Natural killer cell (primary cell): Measurements from ENCODE around the gene CHAD. TPM values are rescaled to one million over a fixed set of nuclear protein-coding genes. Genes with fewer than 3 reads are reported as not detected.

Experiments used
- ATAC-seq, 3 donors: fragments of 150-1000 bp in 2 of 3; fragments of 200-7000 bp in 1 of 3; cut with Tn5 transposase; 1 replicate in 1 of 3; 2 replicates in 2 of 3; pipeline ENCODE4 v1.10.0; 2021; ENCODE audit warnings: mild to moderate bottlenecking in 2 of 3, moderate library complexity in 2 of 3
- DNase-seq, 2 donors: peaks; one replicate each; pipeline versions ENCODE4 v3.0.0 to v3.0.0-alpha.2; 2013 to 2021; ENCODE audit warnings: mixed read lengths in 1 of 2
- H3K27ac ChIP-seq: one replicate; pipeline ENCODE4 v1.5.1; 2013; ENCODE audit warnings: mild to moderate bottlenecking, low read length
- H3K27me3 ChIP-seq: one replicate; pipeline ENCODE4 v1.6.1; 2013; ENCODE audit warnings: low read length; ENCODE audit not compliant: control insufficient read depth, insufficient read depth
- H3K36me3 ChIP-seq: one replicate; pipeline ENCODE4 v1.6.1; 2013; ENCODE audit warnings: low read length; ENCODE audit not compliant: control insufficient read depth, insufficient read depth
- H3K4me1 ChIP-seq: one replicate; pipeline ENCODE4 v1.6.1; 2013; ENCODE audit warnings: low read length; ENCODE audit not compliant: control insufficient read depth, insufficient read depth
- H3K4me3 ChIP-seq: one replicate; pipeline ENCODE4 v1.5.1; 2013; ENCODE audit warnings: low read length
- H3K9me3 ChIP-seq: one replicate; pipeline ENCODE4 v1.6.1; 2013; ENCODE audit warnings: low read length; ENCODE audit not compliant: control insufficient read depth, insufficient read depth
- H3K27ac Mint-ChIP-seq, 2 donors: one replicate each; pipeline ENCODE4 v1.8.0; 2022; ENCODE audit warnings: mild to moderate bottlenecking in 2 of 2, mixed read lengths in 2 of 2, moderate library complexity in 1 of 2
- H3K27me3 Mint-ChIP-seq, 2 donors: one replicate each; pipeline ENCODE4 v1.8.0; 2022; ENCODE audit warnings: low read depth in 2 of 2, mixed read lengths in 2 of 2
- H3K36me3 Mint-ChIP-seq: one replicate; pipeline ENCODE4 v1.8.0; 2022; ENCODE audit warnings: mixed read lengths
- H3K4me1 Mint-ChIP-seq, 2 donors: one replicate each; pipeline ENCODE4 v1.8.0; 2022; ENCODE audit warnings: mixed read lengths in 2 of 2
- H3K4me3 Mint-ChIP-seq: one replicate; pipeline ENCODE4 v1.8.0; 2022; ENCODE audit warnings: mild to moderate bottlenecking, moderate library complexity, mixed read lengths
- H3K9me3 Mint-ChIP-seq, 2 donors: one replicate each; pipeline ENCODE4 v1.8.0; 2022; ENCODE audit warnings: mixed read lengths in 2 of 2
- CTCF ChIP-seq: fragments of 200-600 bp; IDR thresholded peaks from one replicate; pipeline ENCODE4 v1.8.0; 2022; ENCODE audit warnings: antibody characterized with exemption
- WGBS: methylation state at CpG from one replicate; pipeline ENCODE4 v1.1.7; 2013; ENCODE audit warnings: missing lambda C conversion rate; ENCODE audit not compliant: insufficient coverage; 5-methylcytosine and 5-hydroxymethylcytosine counted together
- intact Hi-C: fragments of 100-400 bp; cut with micrococcal nuclease; formaldehyde crosslinking; loops from one replicate; pipeline ENCODE4 v1.14.2; 2022
- total RNA-seq, 4 donors: library from RNA; stranded (reverse); fragments of 120-200 nt in 1 of 4; gene quantifications; one replicate each; pipeline versions ENCODE4 v1.2.3 to v1.2.4, GENCODE V29; 2013 to 2022

The CHAD gene
- total RNA-seq, 3 donors from 2014 or later (not counting 1 experiment from before 2014, with no cell fraction given): 0.60 TPM; not detected in 2

DNA sequence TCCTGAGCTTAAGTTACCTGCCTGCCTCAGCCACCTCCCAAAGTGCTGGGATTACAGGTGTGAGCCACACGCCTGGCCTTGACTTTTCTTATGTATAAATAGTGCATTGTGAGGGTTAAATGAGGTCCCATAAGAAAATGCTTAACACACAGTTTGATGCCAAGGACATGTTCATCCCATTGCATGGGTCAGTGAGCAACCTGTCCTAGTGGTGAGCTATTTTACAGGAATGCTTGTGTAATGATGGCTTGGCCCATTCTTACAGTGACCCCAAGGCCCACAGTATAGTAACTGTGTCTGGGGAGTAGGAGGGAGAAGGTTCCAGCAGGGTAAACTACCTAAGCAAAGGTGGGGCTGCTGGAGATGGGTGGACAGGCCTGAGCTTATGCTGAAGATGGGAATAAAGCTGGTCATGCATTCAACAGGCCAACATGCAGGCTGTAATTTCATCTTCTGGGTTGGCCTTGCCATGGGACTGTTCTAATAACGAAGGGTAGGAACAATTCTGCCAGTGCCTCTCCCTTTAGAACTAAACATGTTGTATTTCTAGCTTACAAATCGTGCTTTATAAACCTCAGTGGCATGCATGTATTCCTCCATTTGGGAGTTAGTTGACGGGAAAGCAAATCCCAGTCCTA, 36.4 kb downstream of the CHAD start:
- no peak overlapping the region for H3K27ac Mint-ChIP-seq
- 65% methylated on average over 4 of the region's 4 CpGs for WGBS
- H3K4me3 Mint-ChIP-seq: no peak overlapping the region
- no peaks in the 10 kb centered on the region for H3K27me3 Mint-ChIP-seq
- peaks cover 11% of the 10 kb centered on the region for H3K4me1 ChIP-seq
- intact Hi-C loops: no loop called here
- H3K36me3 ChIP-seq: no peaks in the 10 kb centered on the region
- H3K9me3 ChIP-seq: no peaks in the 10 kb centered on the region
- TF ChIP-seq CTCF: no peak
- DNase-seq (no peak), ATAC-seq (no peak)
- H3K27me3 ChIP-seq: no peaks in the 10 kb centered on the region
- H3K27ac ChIP-seq: no peak overlapping the region
- H3K36me3 Mint-ChIP-seq: no peaks in the 10 kb centered on the region
- H3K4me1 Mint-ChIP-seq: peaks cover 0 to 3% of the 10 kb centered on the region in 2 donors
- H3K9me3 Mint-ChIP-seq: no peaks in the 10 kb centered on the region
- no peak overlapping the region for H3K4me3 ChIP-seq

- Histone ChIP-seq H3K9me3 (no peaks in the 10 kb centered on the region), H3K36me3 (no peaks in the 10 kb centered on the region), H3K4me3 (no peak overlapping the region), H3K27me3 (no peaks in the 10 kb centered on the region), H3K4me1 (peaks cover 21% of the 10 kb centered on the region), H3K27ac (no peak overlapping the region)
- ATAC-seq (no peak), DNase-seq (no peak)
- H3K4me3 Mint-ChIP-seq: no peak overlapping the region
- peaks cover 7 to 11% of the 10 kb centered on the region in 2 donors for H3K4me1 Mint-ChIP-seq
- H3K36me3 Mint-ChIP-seq: no peaks in the 10 kb centered on the region
- no peaks in the 10 kb centered on the region for H3K9me3 Mint-ChIP-seq
- H3K27ac Mint-ChIP-seq: no peak overlapping the region
- intact Hi-C loops: no loop called here
- H3K27me3 Mint-ChIP-seq: no peaks in the 10 kb centered on the region
- TF ChIP-seq CTCF: no peak
- 89% methylated on average over 3 of the region's 4 CpGs for WGBS
These were observed 37.7 kb downstream of the CHAD start for GRCh38 chr17:50430821-50431618.

DNA sequence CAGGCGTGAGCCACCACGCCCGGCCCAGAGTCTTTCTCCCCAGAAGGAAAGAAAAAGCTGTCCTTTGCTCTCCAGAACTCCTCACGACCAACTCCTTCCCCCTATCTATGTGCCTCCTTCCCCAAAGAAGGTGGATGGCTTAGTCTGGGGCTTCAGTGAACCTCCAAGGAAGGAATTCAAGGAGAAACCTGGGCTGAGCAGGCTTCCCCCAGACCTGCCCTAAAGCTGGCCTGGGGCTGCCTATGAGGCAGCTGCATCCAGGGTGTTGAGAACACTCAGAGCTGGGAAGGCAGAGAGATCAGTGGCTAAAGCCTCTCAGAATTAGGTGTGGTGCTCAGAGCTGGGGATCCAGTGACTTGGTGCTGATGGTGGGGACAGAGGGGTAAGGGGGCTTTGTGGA, 38.9 kb downstream of the CHAD start:
- Mint-ChIP-seq H3K36me3 (no peaks in the 10 kb centered on the region), H3K9me3 (no peaks in the 10 kb centered on the region), H3K27ac (no peak overlapping the region), H3K4me1 (peaks cover 12 to 19% of the 10 kb centered on the region in 2 donors), H3K4me3 (no peak overlapping the region), H3K27me3 (no peaks in the 10 kb centered on the region)
- DNase-seq (no peak), ATAC-seq (no peak)
- Histone ChIP-seq H3K4me3 (no peak overlapping the region), H3K4me1 (peaks cover 30% of the 10 kb centered on the region), H3K36me3 (no peaks in the 10 kb centered on the region), H3K27me3 (no peaks in the 10 kb centered on the region), H3K9me3 (no peaks in the 10 kb centered on the region), H3K27ac (no peak overlapping the region)
- WGBS: 88% methylated on average over 4 of the region's 4 CpGs
- no peak for TF ChIP-seq CTCF
- intact Hi-C loops: no loop called here
